NCI-H1092 (cell line): ENCODE measurements around the gene MINK1.

Source experiments
- DNase-seq: peaks from one replicate; lab custom pipeline; 2025; lab: John Stamatoyannopoulos, UW

The MINK1 gene

GRCh38 chr17:4833178-4833940, at the start of gene MINK1:
TSS of gene MINK1 (plus strand) at chr17:4833340. CDS start at chr17:4833584, 244 bp downstream.
- DNase-seq: peak; percentile 77

DNA sequence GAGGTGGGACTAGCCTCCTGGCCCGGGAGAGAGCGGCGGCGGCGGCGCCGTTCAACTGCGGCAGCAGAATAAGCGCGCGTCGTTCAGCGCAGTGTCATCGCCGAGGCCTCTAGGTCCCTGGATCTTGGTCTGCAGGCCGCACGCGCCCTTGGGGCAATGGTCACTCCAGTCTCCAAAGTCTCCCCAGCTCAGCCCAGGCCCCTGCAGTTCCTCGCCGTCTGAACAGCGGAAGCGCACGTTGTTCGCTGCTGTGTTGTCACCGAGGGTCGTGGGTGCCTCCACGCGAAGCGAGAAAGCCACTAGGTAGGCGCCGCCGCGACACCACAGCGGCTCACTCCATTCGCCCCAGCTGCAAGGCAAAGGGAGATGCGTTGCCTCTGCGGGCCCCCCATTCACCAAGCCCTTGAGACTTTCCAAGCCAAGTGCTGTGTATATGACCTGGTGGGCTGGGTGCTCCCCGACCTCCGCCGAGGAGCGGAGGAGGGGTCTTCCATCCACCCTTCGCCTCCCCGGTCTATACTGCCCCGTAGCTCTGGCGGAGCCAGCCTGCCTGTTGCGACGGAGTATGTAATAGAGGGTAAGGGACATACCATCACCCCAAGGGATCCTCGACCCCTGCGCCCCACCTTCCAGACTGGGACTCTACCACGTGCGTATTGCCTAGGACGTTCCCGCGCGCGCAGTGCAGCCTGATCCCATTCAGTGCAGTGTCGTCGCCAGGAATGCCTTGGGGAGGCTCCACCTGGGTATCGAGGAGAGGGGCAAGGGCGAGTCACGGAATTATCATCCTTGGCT, 47.6 kb upstream of the MINK1 start:
- no peak for DNase-seq

DNA sequence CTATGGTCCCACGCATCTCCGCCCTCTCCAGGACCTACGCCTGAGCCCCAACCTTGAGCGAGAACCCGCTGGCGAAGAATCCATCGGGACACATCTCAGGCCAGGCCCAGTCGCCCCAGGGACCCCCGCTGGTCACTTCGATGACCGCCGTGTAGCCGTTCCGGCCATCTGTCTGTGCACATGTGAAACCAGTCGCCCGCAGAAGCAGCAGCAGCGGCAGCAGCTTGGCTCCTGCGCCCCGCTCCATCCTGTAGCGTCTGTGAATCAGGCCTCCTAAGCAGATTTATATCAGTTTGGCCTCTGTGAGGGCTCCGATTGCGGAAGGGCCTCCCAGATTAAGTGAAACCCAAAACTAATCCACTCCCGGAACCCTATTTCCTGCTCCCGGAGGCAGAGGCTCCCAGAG, 47.0 kb upstream of the MINK1 start, which contains the start of gene VMO1:
TSS of gene VMO1 (minus strand) at position 259 of the 406 bp plus-strand sequence. CDS start at position 247, 12 bp downstream.
- DNase-seq: no peak

- no peak for DNase-seq
These were observed 46.6 kb upstream of the MINK1 start for GRCh38 chr17:4786516-4786915.

DNA sequence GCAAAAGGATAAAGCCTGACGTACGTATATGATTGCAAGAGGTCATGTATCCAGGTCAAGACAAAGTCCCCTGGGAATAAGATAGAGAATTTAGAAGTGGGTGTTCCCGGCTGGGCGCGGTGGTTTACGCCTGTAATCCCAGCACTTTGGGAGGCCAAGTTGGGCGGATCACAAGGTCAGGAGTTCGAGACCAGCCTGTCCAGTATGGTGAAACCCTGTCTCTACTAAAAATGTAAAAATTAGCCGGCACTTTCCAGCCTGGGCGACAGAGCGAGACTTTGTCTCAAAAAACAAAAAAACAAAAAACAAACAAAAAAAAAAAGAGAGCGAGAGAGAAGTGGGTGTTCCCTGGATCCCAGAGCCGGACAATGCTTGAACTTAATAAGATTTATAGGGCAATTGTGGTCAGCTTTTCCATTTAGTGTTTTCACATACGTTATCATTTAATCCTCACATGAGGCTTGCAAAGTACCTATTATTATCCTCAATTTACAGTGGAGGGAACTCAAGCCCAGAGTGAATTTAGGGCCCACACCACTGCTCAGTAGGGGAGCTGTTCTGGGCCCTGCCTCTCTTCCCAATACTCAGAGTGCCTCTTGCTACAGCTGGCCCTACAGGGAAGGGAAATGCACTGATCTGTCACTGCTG, 44.9 kb upstream of the MINK1 start:
- DNase-seq: no peak

DNA sequence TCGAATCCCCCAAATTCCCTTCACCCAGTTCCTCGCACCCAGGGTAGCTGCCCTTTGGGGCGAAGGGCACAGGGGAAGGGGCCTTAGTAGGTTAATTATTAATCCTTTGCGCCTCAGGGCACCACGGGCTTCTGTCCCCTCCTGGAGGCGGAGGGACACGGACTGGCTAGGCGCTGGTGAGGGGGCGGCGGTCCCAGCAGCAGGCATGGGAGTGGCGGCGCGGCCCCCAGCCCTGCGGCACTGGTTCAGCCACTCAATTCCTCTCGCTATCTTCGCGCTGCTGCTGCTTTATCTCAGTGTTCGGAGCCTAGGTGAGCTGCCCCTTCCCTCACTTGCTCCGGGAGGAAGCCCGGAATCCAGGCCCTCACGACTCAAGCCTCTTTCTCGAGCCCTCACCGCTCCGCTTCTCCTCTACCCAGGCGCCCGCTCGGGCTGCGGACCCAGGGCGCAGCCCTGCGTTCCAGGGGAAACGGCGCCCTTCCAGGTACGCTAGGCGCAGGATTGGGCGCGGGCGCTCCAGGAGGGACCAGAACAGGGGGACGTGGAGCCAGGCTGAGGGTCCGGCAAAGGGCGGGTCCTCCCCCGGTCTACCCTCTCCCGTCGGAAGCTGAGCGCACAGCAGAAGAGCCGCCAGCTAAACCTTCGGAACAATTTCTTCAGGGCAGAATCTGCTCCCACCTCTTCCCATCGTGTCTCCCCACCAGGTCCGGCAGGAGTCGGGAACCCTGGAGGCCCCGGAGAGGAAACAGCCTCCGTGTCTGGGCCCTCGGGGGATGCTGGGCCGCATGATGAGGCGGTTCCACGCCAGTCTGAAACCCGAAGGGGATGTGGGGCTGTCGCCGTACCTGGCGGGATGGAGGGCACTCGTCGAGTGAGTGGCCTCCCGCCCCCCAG, 44.1 kb upstream of the MINK1 start, which contains the start of gene GLTPD2:
TSS of gene GLTPD2 (plus strand) at position 158 of the 894 bp plus-strand sequence. CDS start at position 206, 48 bp downstream.
- no peak for DNase-seq

- no peak for DNase-seq
These were observed 43.5 kb upstream of the MINK1 start for GRCh38 chr17:4789701-4789950.

DNA sequence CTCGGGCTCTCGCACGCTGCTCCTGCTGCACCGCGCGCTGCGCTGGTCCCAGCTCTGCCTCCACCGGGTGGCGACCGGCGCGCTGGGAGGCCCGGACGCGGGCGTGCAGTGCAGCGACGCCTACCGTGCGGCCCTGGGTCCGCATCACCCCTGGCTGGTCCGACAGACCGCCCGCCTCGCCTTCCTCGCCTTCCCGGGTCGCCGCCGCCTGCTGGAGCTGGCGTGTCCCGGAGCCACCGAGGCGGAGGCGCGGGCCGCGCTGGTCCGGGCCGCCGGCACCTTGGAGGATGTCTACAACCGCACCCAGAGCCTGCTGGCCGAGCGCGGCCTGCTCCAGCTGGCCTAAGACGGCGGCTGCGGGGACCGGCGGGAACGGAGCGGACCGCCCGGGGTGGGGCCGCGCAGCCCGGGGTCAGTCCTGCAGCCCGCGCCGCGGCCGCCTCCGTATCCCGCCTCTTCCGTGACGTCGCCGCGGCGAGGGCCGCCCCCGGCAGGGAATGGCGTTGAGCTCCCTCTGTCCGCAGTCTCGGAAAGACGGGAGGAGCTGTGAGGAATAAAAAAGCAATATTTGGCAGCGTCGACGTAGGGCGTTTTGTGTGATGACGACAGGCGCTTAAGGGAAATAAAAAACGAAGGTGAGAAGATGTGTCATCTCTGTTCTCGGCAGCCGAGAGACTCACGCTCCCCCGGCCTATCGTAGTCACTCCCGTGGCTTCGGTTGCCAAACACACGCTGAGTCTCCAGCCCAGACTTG, 43.0 kb upstream of the MINK1 start:
- DNase-seq: peak; percentile 48

DNA sequence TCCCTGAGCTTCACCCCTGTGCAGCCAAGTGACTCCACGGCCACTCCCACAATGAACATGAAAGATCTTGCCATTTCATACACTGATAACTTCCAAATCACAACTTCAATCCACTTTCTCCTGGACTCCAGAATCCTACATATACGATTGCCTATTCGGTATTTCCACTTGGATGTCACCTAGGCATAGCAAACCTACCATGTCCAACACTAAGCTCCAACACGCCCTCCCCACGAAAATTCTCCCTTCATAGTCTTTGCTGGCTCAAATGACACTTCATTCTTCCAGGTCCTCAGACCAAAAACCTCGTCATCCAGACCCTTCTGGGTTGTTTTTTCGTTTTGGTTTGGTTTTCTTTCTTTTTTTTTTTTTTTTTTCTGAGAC, 42.4 kb upstream of the MINK1 start:
- DNase-seq: no peak

DNA sequence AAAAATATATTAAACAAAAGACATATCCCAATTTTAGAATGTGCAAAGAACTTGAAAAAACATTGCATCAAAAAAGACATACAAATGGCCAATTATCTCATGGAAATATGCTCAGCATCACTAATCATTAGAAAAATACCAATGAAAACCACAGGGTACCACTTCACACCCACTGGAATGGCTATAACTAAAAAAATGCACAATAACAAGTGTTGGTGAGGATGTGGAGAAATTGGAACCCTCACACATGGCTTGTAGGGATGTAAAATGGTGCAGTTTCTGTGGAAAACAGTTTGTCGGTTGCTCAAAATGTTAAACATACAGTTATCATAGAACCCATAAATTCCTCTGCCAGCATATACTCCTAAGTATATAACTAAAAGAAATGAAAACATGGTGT, 38.0 kb upstream of the MINK1 start:
- DNase-seq: no peak

- no peak for DNase-seq
These were observed 36.6 kb upstream of the MINK1 start for GRCh38 chr17:4796552-4796920.

GRCh38 chr17:4800462-4801196, 32.5 kb upstream of the MINK1 start:
- no peak for DNase-seq

GRCh38 chr17:4802228-4802627, 30.9 kb upstream of the MINK1 start, which contains the start of gene C17orf114:
TSS of gene C17orf114 (minus strand) at chr17:4802328.
- no peak for DNase-seq

DNA sequence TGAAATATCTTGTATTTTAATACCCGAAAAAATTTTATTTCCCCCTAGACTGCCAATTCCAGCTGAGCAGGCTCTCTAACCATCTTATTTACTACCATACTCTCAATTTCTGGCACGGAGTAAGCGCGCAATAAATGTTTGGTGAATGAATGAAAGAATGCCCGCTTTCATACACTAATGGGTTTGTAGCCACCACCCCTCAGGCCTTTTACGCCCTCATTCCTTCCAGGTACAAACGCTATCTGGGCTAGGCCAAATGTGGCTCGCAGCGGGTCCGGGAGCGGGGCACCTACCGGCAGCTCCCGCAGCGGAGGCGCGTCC, 26.7 kb upstream of the MINK1 start:
- DNase-seq: no peak

GRCh38 chr17:4806777-4807604, 26.1 kb upstream of the MINK1 start, which contains the start of gene PLD2:
TSS of gene PLD2 (plus strand) at chr17:4807152. CDS start at chr17:4807773, 621 bp downstream.
- DNase-seq: peak; percentile 31

DNA sequence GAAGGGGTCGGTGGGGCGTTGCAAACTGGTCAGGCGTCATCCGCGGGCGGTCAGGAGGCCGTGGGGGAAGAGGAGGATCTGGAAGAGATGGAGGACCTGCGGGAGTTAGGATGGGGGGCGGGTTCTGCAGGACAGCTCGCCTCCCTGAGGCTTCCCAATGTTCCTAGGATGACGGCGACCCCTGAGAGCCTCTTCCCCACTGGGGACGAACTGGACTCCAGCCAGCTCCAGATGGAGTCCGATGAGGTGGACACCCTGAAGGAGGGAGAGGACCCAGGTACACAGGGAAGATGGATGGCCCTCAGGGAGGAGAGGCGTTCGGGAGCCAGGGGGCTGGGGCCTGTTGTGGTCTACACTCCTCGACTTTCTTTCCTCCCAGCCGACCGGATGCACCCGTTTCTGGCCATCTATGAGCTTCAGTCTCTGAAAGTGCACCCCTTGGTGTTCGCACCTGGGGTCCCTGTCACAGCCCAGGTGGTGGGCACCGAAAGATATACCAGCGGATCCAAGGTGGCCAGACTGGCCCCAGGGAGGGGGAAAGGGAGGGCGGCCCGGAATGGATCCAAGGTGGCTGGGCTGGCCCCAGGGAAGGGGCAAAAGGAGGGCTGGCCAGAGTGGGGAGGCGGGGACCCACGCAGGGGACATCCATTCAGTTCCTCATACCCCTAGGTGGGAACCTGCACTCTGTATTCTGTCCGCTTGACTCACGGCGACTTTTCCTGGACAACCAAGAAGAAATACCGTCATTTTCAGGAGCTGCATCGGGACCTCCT, 25.3 kb upstream of the MINK1 start:
- DNase-seq: no peak

DNA sequence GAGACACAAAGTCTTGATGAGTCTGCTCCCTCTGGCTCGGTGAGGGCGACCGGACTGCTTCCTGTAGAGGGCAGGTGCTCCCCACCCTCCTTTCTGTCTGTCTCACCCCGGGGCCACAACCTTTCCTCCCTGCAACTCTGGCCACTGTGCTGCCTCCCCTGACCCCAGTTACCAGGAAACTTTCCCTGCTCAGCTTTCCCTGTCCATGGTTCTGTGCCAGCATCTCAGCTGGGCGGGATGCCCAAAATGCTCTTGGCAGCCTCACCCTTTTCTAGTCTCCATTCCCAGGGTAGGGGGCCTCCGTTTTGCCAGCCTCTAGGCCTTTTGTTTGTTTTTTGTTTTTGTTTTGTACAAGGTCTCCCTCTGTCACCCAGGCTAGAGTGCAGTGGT, 24.8 kb upstream of the MINK1 start:
- DNase-seq: no peak

- DNase-seq: no peak
These were observed 22.3 kb upstream of the MINK1 start for GRCh38 chr17:4810696-4811290.
